Activated CD8-positive, alpha-beta T cell treated with anti-CD3 and anti-CD28 coated beads for 36 hours (primary cell): Measurements from ENCODE around the gene DNAH9. TPM values are rescaled to one million over a fixed set of nuclear protein-coding genes. Genes with fewer than 3 reads are reported as not detected.
"Not testable (repeated sequence)": the region's sequence is repeated elsewhere in the genome, so short reads cannot be mapped to it uniquely, and the experiment has no call there.

Experiments
- ATAC-seq: fragments of 200-7000 bp; cut with Tn5 transposase; one replicate; pipeline ENCODE4 v1.10.0; 2021; ENCODE audit warnings: mild to moderate bottlenecking, moderate library complexity
- CTCF ChIA-PET: fragments of 350-600 bp; sonication (Branson Sonifier 250); formaldehyde crosslinking; loops from one replicate; lab custom pipeline; 2021; ENCODE audit warnings: antibody characterized with exemption; lab: Charles Lee
- POLR2A ChIA-PET: fragments of 350-600 bp; sonication (Branson Sonifier 250); formaldehyde crosslinking; loops from one replicate; lab custom pipeline; 2021; ENCODE audit warnings: antibody characterized with exemption; lab: Charles Lee
- DNase-seq: peaks from one replicate; pipeline ENCODE4 v3.0.0-alpha.2; 2020
- H3K27ac Mint-ChIP-seq: one replicate; pipeline ENCODE4 v1.8.0; 2021; ENCODE audit warnings: mild to moderate bottlenecking, mixed read lengths
- H3K27me3 Mint-ChIP-seq: one replicate; pipeline ENCODE4 v1.8.0; 2021; ENCODE audit warnings: mixed read lengths
- H3K36me3 Mint-ChIP-seq: one replicate; pipeline ENCODE4 v1.8.0; 2021; ENCODE audit warnings: low read depth, mixed read lengths
- H3K4me1 Mint-ChIP-seq: one replicate; pipeline ENCODE4 v1.8.0; 2021; ENCODE audit warnings: low read depth, mixed read lengths
- H3K4me3 Mint-ChIP-seq: one replicate; pipeline ENCODE4 v1.8.0; 2021; ENCODE audit warnings: mild to moderate bottlenecking, moderate library complexity, mixed read lengths
- H3K9me3 Mint-ChIP-seq: one replicate; pipeline ENCODE4 v1.8.0; 2021; ENCODE audit warnings: mixed read lengths
- intact Hi-C: fragments of 100-400 bp; cut with micrococcal nuclease; formaldehyde crosslinking; loops from one replicate; pipeline ENCODE4 v1.10.0; 2022
- total RNA-seq, 2 experiments: library from RNA; stranded (reverse); gene quantifications; one replicate each; pipeline ENCODE4 v1.2.3, GENCODE V29; 2021
- TF ChIP-seq, protein P1 (sequence below): fragments of 200-600 bp; IDR thresholded peaks from one replicate; pipeline ENCODE4 v1.8.0; 2022; ENCODE audit warnings: antibody characterized with exemption, mild to moderate bottlenecking

Gene DNAH9
- total RNA-seq, 2 experiments from 2014 or later: not detected

DNA sequence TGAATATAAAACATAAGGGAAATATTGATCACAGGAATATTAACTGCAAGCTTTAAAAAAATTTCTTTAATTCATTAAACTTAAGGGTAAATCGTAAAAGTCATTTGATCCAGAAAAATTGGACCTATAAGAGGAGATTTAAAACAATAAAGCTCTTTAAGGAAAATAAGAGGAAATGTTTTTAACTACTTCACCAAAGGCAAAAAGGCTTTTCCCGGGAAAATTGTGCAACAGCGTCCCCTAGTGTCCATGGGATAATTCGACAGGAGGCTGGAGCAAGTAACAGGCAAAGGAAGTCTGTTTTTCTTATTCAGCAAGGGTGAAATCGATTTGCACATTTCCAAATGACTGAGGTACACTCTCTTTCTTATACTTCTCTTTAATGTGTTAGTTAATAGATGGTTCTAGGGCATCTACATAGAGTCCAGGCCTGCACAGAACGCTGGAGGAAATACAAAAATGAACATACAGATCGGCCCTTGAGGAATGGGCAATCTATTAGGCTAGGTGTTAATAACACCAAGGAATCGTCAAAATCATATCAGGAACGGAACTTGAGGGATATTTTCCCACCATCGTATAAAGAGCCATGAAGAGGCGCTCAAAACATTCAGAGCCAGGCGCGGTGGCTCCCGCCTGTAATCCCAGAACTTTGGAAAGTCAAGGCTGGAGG lies 337.6 kb downstream of the DNAH9 start:
- no peaks in the 10 kb centered on the region for H3K36me3 Mint-ChIP-seq
- no peak overlapping the region for H3K27ac Mint-ChIP-seq
- H3K27me3 Mint-ChIP-seq: peaks cover 2% of the 10 kb centered on the region
- no peak overlapping the region for H3K4me3 Mint-ChIP-seq
- intact Hi-C loops: no loop called here
- ChIA-PET POLR2A (no interaction called here), CTCF (interaction anchor here (0.7 to 1.7 kb wide), 17 partner anchors 9 to 292 kb away, joined by 3 to 7 read pairs (median 4); no protein-coding TSS in a partner anchor)
- TF ChIP-seq, protein P1, sequence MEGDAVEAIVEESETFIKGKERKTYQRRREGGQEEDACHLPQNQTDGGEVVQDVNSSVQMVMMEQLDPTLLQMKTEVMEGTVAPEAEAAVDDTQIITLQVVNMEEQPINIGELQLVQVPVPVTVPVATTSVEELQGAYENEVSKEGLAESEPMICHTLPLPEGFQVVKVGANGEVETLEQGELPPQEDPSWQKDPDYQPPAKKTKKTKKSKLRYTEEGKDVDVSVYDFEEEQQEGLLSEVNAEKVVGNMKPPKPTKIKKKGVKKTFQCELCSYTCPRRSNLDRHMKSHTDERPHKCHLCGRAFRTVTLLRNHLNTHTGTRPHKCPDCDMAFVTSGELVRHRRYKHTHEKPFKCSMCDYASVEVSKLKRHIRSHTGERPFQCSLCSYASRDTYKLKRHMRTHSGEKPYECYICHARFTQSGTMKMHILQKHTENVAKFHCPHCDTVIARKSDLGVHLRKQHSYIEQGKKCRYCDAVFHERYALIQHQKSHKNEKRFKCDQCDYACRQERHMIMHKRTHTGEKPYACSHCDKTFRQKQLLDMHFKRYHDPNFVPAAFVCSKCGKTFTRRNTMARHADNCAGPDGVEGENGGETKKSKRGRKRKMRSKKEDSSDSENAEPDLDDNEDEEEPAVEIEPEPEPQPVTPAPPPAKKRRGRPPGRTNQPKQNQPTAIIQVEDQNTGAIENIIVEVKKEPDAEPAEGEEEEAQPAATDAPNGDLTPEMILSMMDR: peak; percentile 72
- H3K9me3 Mint-ChIP-seq: no peaks in the 10 kb centered on the region
- DNase-seq (peak; percentile 47), ATAC-seq (no peak)
- H3K4me1 Mint-ChIP-seq: no peaks in the 10 kb centered on the region

- H3K4me1 Mint-ChIP-seq: no peaks in the 10 kb centered on the region
- ChIA-PET POLR2A (no interaction called here), CTCF (interaction anchor here (0.8 kb wide), 1 partner anchor 297 kb away, joined by 3 read pairs; no protein-coding TSS in a partner anchor)
- intact Hi-C loops: no loop called here
- peaks cover 2% of the 10 kb centered on the region for H3K27me3 Mint-ChIP-seq
- DNase-seq (no peak), ATAC-seq (no peak)
- H3K9me3 Mint-ChIP-seq: no peaks in the 10 kb centered on the region
- H3K27ac Mint-ChIP-seq: no peak overlapping the region
- no peaks in the 10 kb centered on the region for H3K36me3 Mint-ChIP-seq
- H3K4me3 Mint-ChIP-seq: no peak overlapping the region
- TF ChIP-seq, protein P1: no peak
Observed at GRCh38 chr17:11940904-11941303, 342.6 kb downstream of the DNAH9 start.

DNA sequence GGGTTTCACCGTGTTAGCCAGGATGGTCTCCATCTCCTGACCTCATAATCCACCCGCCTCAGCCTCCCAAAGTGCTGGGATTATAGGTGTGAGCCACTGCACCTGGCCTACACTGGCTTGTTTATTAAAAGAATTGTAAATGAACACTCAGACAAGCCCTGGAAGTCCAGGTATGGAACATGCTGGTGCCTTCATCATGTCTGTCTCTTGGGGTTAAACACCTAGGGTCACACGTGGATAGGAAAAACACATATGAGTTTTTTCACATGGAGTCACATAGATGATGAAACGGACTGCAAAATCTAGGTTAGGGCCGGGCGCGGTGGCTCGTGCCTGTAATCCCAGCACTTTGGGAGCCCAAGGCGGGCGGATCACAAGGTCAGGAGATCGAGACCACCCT lies 344.8 kb downstream of the DNAH9 start:
- H3K4me1 Mint-ChIP-seq, POLR2A ChIA-PET, DNase-seq, H3K9me3 Mint-ChIP-seq, H3K27ac Mint-ChIP-seq, ATAC-seq, intact Hi-C loops, H3K27me3 Mint-ChIP-seq, H3K4me3 Mint-ChIP-seq, H3K36me3 Mint-ChIP-seq, CTCF ChIA-PET: not testable (repeated sequence)

DNA sequence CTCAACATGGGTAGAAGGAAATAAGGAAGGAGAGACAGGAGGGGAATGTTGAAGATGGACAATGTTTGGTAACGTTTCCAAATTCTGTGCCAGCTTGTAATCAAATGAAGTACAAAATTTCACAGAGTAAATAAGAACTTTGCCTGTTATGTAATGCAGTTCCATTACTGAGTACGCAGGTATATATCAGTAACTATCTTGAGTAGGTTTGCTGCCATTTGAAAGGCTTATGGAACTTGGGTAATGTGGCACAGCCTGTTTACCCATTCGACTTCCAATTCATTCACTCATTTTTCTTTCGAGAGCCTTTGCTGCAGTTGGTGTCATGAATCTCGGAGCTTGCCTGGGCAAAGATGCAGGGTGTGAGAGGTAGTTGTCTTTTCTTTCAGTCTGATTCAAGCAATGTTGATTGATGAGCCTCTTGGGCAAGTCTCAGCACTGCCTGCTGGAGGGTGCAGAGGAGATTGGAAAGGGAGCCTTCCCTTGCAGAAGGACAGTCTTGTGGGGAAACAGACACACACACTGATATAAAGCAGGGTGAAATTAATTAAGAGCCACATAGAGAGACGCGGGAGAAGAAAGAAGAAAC lies 345.6 kb downstream of the DNAH9 start:
- no peak for ATAC-seq
- H3K4me3 Mint-ChIP-seq: no peak overlapping the region
- H3K9me3 Mint-ChIP-seq: no peaks in the 10 kb centered on the region
- TF ChIP-seq, protein P1: no peak
- ChIA-PET POLR2A (no interaction called here), CTCF (no interaction called here)
- intact Hi-C loops: no loop called here
- DNase-seq: no peak
- no peaks in the 10 kb centered on the region for H3K36me3 Mint-ChIP-seq
- H3K27me3 Mint-ChIP-seq: peaks cover 2% of the 10 kb centered on the region
- no peaks in the 10 kb centered on the region for H3K4me1 Mint-ChIP-seq
- no peak overlapping the region for H3K27ac Mint-ChIP-seq

GRCh38 chr17:11944587-11944986 lies 346.3 kb downstream of the DNAH9 start:
- H3K4me1 Mint-ChIP-seq: no peaks in the 10 kb centered on the region
- no peaks in the 10 kb centered on the region for H3K9me3 Mint-ChIP-seq
- TF ChIP-seq, protein P1: no peak
- CTCF ChIA-PET: interaction anchor here (1.1 kb wide), 1 partner anchor 8 kb away, joined by 4 read pairs; no protein-coding TSS in a partner anchor
- ATAC-seq (no peak), DNase-seq (no peak)
- intact Hi-C loops: no loop called here
- H3K27me3 Mint-ChIP-seq: peaks cover 2% of the 10 kb centered on the region
- no peak overlapping the region for H3K27ac Mint-ChIP-seq
- no peak overlapping the region for H3K4me3 Mint-ChIP-seq
- H3K36me3 Mint-ChIP-seq: no peaks in the 10 kb centered on the region
- POLR2A ChIA-PET: no interaction called here
